Left ventricle myocardium superior (tissue), 1 donor: ENCODE measurements around the gene FAXC. TPM values are rescaled to one million over a fixed set of nuclear protein-coding genes. Genes with fewer than 3 reads are reported as not detected.
"Not testable (repeated sequence)": the region's sequence is repeated elsewhere in the genome, so short reads cannot be mapped to it uniquely, and the experiment has no call there.

Experiments
- ATAC-seq: fragments of 200-7000 bp; cut with Tn5 transposase; one replicate; pipeline ENCODE4 v1.9.1; 2020; ENCODE audit warnings: mild to moderate bottlenecking, moderate library complexity
- DNase-seq: peaks from one replicate; pipeline ENCODE4 v3.0.0-alpha.2; 2020
- intact Hi-C: fragments of 100-400 bp; cut with micrococcal nuclease; formaldehyde crosslinking; loops from one replicate; pipeline ENCODE4 v1.11.0; 2022
- total RNA-seq: library from RNA; stranded (reverse); fragmentation: NEBNext Ultra II Directional; extraction: Animal tissue kit (Norgen Biotek cat#: 25700); gene quantifications from one replicate; pipeline ENCODE4 v1.2.1, GENCODE V29; 2021
- donor health status: DM: no; HTN: yes; CAD: no; lungs with severe emphysema.

FAXC gene
- total RNA-seq, 1 donor from 2014 or later = not detected

DNA sequence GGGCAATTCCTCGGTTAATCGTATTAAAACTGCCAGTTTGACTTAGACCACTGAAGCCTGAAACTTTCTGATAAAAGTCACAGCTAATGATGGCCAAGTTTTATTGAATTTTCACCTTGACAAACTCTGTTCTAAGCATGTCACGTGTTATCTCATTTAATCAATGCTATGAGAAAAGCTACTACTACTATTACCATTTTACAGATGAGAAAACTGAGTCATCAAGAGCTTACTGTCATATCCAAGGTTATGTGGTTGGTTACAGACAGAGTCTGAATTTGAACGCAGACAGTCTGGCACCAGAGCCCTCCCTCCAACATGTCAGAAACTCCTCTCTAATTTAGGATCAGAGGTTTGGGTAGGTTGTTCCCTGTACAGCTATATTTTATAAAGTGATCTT lies 4.3 kb downstream of the FAXC start:
- intact Hi-C loops = no loop called here
- no peak for DNase-seq
- no peak for ATAC-seq

DNA sequence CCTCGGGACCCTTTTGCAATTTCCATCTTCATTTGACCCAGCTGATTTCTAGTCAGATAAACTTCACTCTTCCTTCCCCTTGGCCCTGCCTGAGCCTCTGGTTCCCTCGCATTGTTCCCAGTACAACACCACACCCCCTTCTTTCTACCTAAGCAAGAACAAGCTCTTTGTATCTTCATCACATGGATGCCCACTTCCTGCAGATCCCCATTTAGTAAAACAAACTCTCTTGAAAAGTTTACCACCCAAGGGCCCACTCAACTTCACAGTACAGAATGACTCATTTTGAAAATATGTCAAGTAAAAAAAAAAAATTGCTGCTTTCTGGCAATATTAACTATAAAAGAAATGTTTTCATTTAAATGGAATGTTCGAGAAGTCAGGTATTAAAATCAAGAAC lies 5.2 kb downstream of the FAXC start:
- intact Hi-C loops = no loop called here
- DNase-seq = no peak
- no peak for ATAC-seq

DNA sequence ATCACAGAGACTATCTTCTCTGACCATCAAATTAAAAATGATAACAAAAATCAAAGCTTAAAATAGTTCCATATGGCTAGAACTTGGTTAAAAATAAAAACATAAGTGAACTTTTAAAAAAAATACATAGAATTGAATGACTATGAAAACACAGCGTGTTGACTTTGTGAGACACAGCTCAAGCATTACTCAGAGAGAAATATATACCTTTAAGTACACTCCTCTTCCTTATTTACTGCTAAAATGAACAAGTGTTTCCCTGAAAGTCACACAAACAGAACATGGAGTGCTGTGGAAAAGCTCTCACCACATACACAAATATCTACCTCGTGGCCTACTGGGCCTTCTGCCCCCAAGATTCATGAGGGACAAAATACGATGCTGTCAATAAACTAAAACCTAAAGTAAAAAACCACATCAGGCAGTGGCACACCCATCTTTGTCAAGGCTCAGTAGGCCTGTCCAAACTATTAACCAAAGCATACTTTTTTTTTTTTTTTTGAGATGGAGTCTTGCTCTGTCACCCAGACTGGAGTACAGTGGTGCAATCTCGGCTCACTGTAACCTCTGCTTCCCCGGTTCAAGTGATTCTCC lies 7.5 kb downstream of the FAXC start:
- DNase-seq = no peak
- no peak for ATAC-seq
- intact Hi-C loops = no loop called here

DNA sequence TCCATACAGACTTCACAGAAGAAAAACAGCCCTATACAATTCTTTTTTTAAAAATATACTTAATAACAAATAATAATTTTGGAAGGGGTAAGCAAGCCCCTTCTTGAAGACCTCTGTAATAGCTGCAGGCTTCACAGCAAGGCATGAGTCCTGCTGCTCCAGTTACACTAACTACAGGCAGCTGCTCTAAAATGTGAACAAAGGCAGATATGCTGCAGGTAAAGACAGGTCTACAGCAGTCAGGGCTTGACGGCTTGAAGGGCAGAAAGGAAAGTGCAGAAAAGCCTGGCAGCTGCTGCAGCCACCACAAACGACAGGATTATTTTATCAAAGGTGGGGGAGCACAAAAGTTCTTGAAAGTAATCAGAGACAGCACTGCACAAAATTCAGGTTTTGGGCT lies 11.3 kb downstream of the FAXC start:
- intact Hi-C loops = no loop called here
- no peak for ATAC-seq
- DNase-seq = no peak

DNA sequence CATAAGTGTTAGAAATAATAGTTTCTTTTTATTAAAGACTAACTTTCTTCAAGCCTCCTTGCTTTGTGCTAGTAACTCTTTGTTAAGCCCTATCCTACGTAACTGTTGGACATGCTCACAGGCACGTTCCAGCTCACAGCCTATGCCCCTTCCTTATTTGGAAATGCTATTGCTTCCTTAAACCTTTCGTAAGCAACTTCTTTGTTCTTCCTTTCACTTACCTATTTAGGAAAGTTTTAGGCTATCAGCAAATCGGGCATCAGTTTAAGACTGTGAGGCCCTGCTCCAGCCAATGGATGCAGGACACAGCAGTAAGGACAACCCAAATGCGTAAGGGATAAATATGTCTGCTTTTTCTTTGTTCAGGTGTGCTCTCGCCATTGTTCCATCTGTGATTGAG lies 14.2 kb downstream of the FAXC start:
- ATAC-seq, DNase-seq, intact Hi-C loops: not testable (repeated sequence)

DNA sequence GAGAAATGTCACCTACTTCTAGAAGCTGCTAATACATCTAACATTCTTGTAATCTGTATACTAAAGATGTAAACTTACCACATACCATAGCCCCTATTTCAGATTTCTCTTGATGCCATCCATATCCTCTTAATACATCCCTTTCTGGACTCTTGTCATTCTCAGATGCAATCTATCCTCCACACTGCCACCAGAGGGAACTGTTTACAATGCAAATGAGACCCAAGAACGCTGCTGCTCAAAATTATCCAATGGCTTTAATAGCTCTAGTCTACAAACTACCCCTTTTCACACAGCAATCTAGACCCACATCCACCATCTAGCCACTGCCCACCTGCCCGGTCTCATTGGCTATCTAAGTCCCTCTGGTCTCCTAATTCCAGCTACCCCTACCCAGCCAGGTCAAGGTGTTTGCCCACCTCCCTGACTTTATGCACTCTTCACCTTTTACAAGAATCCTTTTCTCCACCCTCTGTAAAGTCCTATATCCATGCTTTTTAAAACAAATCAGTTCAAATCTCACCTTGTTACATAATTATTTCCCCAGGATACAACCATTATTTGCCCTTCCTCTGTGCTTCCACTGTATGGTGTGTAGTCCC lies 14.8 kb downstream of the FAXC start:
- DNase-seq (no peak), ATAC-seq (peak; percentile 35)
- intact Hi-C loops = no loop called here

DNA sequence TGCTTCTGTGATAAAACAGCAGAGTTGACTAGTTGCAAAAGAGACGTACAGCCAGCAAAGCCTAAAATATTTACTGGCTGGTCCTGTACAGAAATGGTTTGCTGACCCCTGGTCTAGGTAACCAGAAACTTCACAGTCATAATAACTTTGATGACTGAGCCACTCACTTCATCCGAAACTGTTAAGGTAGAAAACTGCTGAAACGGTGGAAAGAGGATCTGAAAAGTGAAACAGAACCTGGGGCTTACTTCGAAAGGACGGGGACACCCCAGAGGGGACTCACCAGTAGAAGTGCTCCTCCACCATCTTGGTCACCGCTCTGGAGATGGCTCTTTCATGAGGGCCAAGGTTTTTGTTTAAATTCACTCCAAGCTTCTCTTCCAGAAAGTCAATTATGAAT lies 16.4 kb downstream of the FAXC start:
- no peak for DNase-seq
- no peak for ATAC-seq
- intact Hi-C loops = no loop called here

DNA sequence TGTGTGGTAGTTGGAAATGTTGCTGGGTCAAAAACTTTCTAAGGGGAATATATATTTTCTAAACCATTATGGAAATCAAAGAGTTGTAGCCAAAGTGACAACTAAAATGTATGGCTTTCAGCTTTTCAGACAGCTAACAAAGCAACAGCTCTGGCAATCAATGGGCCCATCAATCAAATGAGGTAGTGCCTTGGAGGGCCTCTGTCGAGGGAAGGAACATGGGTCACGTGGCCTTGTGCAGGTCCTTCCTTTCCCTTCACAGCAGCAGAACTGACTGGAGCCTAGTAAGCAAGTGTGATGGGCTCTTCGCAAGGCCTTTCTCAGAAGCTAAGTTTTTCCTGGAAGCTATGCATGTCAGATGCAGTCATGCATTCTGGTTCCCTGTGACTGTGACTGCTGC lies 17.9 kb downstream of the FAXC start:
- no peak for DNase-seq
- intact Hi-C loops = no loop called here
- ATAC-seq = no peak

DNA sequence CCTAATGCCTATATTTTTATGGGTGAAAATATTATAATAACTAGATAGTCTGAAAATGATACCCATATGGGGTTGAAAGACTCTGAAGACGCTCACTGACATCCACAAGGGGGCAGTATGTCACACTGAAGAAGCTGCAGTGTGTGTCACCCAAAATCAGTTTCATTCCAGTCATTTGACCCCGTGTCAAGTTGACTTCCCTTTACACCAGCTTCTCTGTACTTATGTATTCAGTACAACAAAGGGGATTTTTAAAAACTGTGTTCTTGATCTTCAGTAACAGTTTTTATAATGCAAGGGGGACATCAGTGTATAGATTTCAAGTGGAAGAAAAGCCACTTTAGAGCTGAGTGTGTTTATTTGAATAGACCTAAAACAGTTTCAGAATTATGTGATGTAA lies 19.3 kb downstream of the FAXC start:
- ATAC-seq = peak; percentile 63
- intact Hi-C loops = no loop called here
- no peak for DNase-seq

DNA sequence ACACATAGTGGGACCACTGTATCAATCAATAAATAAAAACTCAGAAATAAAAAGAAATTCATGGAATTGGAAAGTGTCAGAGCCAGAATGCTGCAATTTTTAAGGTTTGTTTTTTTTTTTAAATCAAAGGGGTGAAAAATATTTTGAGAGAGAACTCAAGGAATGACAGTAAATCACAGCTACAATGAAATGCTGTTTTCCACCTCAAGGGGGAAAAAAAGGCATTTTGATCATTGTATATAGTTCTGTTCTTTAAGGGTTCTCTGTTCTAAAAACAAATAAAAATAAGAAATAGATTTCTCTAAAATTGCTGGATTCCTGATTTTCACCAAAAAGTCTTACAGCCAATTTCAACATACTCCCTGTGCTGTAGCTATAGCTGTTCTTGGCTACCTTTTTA lies 24.5 kb downstream of the FAXC start:
- ATAC-seq = no peak
- no peak for DNase-seq
- intact Hi-C loops = no loop called here

DNA sequence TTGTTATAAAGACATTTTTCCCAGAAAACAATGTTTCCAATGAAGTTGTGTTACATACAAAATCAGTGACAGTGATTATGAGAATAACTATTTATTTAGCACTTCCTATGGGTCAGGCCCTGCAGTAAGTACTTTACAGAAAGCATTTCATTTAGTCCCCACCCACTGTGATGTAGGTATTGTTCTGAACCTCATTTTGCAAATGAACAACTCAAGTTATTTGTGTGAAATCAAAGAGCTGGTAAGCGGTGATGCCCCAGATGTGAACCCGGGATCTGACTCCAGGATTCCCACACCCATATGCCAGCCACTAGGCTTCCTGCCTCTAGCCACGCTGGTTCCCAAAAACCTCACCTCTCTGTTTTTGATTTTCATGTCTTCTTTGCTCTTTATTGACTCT lies 30.9 kb downstream of the FAXC start:
- intact Hi-C loops = no loop called here
- DNase-seq (no peak), ATAC-seq (no peak)

DNA sequence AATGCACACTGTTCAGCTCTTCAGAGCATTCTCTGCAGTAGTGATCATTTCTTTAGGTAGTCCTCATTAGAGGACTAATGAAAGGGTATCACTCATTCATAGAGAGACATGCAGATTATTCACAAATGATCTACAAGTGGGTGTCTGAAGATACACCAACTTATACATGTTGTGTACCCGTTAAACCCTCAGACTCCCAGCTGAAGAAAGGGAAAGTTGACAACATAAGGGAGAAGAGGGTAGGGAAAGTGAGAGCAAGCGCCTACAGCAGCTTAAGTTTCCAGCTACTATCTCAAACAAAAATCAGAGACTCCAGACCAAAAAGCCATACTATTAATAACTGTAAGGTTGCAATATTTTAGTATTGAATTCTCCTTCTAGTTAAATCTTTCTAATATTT lies 37.1 kb downstream of the FAXC start:
- DNase-seq = no peak
- intact Hi-C loops = no loop called here
- ATAC-seq = no peak

DNA sequence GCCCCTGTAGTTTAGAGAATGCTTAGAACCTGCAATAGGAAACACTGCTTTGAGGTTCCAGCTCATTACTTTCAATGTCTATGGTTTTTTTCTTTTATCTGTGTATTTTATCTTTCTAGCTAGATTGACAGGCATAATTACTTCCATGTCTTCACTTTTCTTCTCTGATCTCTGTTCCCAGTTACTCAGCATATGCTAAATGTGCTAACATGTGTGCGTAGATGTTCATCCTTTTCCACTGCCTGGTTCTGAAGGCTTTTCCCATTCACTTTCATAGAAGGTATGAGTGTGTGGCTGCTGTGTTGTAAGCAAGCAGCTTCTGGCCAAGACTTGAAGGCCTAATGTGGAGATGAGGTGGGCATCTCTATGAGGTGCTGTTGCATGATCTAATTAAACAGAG lies 38.9 kb downstream of the FAXC start:
- ATAC-seq (no peak), DNase-seq (no peak)
- intact Hi-C loops = no loop called here

DNA sequence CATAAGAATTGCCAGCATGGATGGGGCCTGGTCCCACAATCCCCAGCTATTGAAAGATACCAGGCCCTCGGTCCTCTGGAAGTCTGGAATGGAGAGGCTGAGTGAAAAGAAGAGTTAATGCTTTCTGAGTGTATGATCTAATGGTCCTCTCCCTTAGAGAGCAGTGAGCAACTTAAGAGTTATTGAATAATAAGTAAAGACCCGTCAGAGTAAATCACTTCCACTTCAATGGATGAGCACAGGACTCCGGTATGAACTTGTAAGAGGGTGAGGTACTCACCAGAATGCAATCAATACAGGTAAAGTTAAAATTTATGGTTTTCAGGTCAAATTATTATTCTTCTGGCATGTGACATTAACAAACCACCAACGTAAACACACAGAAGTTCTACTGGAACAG lies 39.9 kb downstream of the FAXC start:
- ATAC-seq (no peak), DNase-seq (no peak)
- intact Hi-C loops = no loop called here

DNA sequence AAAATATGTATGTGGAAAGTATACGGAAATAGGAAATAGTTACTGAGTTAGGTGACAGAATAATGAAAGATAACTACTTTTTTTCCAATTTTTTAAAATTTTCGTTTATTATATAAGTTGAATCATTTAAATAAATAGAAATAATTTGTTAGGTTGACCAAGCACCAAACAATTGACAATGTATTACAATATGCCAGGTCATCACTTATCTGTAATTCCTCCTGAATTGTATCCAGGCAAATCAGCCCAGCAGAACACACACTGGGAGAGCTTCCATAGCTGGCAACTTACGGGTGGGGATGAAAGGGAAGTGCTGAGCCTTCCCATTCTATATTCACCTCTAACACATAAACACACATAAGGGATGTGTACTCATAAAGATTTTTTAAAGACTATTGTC lies 40.7 kb downstream of the FAXC start:
- intact Hi-C loops = no loop called here
- DNase-seq (no peak), ATAC-seq (no peak)

DNA sequence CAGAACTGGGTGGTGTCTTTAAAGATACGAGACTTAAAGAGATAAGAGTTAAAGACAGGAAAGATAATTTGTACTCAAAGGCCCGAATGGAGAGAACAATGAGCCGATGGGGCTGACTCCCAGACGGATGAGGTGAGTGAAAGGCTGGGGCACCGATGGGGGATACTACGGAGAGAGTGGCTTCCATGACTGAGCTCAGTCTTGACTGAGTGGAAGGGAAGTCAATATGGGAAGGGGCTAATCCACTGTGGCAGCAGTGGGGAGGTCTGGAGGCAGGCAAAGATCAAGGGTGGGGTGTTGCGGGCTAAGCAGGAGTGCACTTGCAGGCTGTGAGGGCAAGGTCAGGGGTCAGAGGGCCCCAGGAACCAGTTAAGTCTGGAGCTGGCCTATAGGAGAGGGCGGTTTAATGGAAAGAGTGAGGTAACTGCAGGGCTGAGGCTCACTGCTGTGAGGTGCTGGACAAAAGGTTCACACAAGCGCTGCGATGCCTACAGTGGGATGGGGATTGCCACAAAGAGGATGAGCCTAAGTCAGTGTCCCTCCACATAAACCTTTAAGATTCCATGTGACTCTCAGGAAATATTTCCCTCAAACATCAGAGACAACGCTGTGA lies 42.1 kb downstream of the FAXC start:
- intact Hi-C loops = no loop called here
- ATAC-seq = no peak
- DNase-seq = no peak

DNA sequence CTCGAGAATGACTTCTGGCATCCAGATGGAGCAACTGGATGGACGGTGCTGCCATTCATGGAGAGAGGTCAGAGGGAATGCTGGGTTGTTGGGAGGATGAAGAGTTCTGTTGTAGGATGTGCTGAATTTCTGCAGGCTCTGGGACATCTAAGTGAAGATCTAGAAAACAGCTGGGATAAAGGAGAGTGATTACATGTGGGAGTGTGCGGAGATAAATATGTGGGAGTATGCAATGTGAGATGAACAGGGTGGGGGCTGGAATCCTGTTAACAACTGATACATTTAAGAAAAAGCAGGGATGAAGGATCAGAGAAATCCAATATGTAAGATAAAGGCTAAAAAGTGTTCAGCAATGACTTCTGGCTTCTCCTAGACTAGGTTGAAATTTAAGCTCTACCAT lies 43.1 kb downstream of the FAXC start:
- ATAC-seq (no peak), DNase-seq (no peak)
- intact Hi-C loops = no loop called here

DNA sequence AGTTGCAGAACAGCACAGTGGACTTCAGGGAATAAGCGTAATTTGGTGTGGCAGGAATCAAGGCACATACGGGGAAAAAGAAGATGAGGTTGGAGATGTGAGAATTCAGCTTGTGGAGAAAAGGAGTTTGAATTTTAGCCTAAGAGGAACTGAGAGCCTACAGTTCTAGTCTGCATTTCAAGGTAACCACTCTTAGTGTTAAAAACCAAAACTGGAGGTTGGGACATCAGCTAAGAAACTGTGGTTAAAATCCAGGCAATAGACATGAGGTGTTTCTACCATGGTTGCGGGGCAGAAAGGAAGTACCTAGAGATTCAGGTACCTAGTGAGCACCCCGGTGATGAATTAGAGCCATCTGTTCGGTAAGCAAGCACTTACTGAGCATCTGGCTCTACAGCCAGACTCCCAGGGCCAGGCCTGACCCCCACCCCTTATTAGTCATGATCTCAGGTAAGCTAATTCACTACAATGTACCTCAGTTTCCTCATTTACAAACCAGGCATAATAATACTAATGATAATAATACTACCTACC lies 44.4 kb downstream of the FAXC start:
- no peak for ATAC-seq
- DNase-seq = no peak
- intact Hi-C loops = no loop called here

DNA sequence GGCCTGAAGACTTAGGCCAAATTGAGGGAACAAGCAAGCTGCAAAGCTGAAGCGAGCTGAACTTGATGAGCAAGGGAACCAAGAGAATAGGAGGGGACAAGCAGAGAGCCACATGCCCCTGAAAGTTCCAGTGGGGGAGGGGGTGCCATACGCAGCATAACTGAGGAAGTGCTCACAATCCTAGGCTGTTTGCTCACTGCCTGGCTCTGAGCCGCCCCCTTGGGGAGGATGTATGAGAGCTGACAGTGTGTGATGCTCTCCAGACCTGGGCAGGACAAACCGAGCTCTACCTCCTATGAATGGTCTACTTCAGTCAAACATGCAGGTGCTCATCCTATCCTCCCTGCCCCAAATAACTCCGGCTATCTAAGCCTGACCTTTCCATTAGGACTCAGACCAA lies 52.1 kb downstream of the FAXC start:
- DNase-seq (no peak), ATAC-seq (no peak)
- intact Hi-C loops = no loop called here

DNA sequence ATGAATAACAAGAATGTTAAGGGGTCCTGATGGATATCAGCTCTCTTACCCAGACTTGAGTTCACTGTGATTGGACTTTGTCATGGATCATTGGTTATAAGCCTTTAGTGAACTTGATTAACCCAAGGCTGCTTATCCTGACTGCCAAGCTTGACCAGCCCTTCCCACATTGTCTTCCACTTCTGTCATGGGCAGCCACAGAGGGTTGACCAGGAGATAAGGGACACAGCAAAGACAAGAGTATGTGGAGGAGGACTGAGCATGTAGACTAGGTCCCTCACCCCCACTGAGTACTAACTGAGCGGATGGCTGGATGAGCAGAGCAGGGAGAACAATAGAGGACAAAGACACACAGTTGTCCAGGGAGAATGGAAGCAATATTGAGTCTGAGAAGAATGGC lies 52.5 kb downstream of the FAXC start:
- intact Hi-C loops = no loop called here
- ATAC-seq = no peak

DNA sequence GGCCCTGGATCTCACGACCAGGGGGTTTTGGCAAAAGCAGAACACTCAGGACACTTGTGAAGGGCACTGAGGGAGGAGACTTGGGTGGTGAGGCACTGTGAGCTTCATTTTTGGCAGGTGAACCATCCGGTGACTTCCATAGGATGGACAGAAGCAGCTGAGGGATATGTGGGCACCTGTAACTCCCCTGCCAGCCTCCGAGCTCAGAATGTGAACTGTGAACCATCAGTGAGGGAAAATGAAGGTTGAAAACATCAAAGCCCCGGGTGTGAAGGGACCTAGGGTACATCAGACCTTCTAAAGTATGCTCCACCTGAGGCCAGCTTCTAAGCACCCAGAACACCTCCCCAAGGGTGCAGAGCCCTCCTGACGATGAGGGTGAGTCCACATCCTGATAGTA lies 53.2 kb downstream of the FAXC start:
- DNase-seq = no peak
- no peak for ATAC-seq
- intact Hi-C loops = no loop called here

More for the DNA sequence above, 52.5 kb downstream of the FAXC start:
- DNase-seq = no peak
